Cerebellar cortex (tissue), 1 donor: ENCODE data around the gene COG4.

ENCODE experiments used
- DNase-seq: peaks from one replicate; pipeline ENCODE4 v3.0.0-alpha.2; 2015; ENCODE audit warnings: low spot score

Gene COG4

DNA sequence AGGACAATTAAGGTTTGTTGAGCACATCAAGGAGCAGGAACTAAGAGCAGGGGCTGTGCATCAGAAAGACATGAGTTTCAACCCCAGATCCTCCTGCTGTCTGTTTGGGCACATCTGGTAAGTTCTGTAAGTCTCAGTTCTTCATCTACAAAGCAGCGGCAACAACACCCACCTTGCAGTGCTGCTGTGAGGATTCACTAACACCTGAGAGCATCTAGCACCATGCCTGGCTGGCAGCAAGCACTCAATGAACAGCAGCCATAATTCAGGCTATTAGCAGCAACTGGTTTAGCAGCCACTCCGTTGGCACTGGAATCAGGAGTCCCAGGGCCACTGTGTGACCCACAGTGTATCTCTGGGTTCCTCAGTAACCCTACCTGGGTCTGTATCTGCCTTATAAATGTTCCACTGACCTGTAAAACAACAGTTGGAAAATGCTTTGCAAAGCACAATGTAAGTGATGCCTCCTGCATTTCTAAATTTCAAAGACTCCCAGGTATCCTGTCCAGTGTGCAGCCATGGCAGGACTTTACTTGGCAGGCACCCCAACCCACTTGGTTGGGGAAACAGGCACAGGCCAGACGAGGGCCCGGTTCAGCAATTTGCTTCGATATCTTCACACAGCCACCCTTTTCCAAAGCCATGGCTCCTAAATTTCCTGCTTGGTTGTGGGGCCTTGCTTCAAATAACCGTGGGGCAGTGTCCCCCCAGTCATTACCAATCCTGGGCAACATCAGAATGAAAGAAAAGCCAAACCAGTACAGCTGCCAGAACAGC is 88.7 kb downstream of the COG4 start:
- no peak for DNase-seq

GRCh38 chr16:70433458-70434103 is 89.8 kb downstream of the COG4 start:
- DNase-seq: no peak

DNA sequence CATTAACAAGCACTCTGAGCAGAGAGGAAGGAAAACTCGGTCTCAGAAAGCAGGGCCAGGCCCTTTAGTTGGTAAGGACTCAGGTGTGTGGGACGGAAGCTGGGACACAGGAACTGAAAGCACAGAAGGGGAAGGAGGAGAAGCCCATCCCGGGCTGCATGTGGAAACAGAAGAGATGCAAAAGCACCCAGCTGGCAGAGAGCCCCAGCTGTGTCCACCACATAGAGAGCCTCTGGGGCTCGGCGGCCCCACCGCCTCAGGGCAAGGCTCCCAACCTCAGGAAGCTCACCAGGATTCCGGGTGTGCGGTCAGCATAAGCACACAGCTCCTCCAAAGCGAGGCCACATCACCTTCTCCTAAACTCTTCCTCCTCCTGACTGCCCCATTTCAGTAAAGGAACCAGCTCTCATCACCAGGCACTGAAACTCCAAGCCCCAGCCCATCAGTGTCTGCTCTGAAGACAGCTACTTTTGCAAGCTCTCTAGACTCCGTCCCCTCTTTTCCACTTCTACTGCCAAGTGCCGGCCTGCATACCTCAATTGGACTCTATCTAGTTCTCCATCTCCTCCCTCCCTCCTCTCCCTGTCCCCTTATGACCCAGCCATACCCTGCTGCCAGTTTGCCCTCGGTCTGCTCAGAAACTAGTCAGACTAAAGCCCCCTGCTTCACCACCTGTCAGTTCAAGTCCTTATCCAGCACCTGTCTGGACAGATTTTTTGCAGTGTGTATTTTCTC is 90.5 kb downstream of the COG4 start:
- DNase-seq: no peak

DNA sequence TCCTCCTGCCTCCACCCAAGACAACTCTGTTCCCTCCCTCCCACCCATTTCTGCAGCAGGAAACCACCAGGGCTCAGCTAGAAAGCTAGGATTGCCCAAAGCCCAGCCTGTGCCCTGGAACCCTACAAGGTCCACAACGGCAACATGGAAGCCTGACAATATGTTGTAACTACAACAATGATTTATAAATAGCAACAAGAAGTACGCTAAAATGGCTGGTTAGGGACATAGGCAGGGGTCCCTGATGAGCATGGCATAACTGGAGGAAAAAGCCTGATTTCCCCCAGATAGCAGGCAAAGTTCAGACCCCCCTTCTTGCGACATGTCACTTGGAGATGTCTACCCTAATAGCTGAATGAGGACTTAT is 91.0 kb downstream of the COG4 start:
- DNase-seq: no peak

DNA sequence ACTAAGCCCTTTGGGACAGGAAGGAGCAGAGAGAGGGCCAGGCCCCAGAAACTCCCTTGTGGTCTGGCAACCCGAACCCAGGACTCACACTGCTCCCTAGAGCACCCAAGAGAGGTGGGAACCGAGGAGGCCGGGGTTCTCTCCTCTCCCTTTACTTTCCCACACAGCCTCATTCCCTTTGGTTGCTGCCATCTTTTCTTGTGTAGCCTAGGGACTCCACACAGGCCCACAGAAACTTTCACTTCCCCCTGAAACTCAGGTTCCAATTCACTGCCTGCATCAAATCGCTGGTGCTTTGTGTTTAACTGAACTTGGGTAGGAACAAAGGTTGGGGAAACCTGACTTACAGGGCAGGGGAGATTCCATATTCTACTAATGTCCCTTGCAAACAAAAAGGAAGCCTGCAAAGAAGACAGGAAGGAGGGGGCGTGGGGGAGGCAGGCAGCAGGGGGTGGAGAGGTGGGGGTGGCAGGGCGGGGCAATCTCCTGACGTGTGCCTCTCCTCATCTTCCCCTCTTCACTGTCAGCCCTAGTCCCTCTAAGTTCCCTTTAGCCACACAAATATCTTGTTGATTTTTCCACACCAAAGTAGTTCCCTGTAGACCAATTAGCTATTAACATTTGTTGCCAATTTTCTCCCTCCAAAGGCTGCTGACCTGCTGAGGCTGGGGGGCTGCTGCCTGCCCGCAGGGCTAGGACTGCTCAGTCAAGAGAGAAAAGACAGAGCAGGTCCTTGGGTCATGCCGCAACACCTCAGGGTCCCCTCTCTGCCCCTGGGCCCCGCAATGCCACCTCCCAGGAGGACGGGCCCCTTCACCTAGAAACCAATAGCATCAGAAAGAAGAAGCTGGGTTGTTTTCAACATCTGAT is 92.5 kb downstream of the COG4 start:
- no peak for DNase-seq
